K562 (cell line): ENCODE measurements around the gene DTNA. TPM values are rescaled to one million over a fixed set of nuclear protein-coding genes. Genes with fewer than 3 reads are reported as not detected.

Experiments used
- ATAC-seq: fragments of 200-7000 bp; cut with Tn5 transposase; 3 replicates; pipeline ENCODE4 v1.9.1; 2020; ENCODE audit warnings: moderate library complexity
- BruUV-seq: library from RNA; stranded (reverse); fragments of 400-500 nt; replicated peaks from 2 replicates; lab custom pipeline; 2021; lab: Mats Ljungman, UMichigan
- CTCF ChIA-PET: fragments of 300-600 bp; formaldehyde crosslinking; extraction: SDS; loops from one replicate; lab custom pipeline; 2021; ENCODE audit warnings: low intra/inter-chr PET ratio; lab: Yijun Ruan, JAX
- POLR2A ChIA-PET: fragments of 300-600, 350-650 bp; sonication (Branson Sonifier 250); formaldehyde crosslinking; extraction: SDS; loops from one replicate; lab custom pipeline; 2021; ENCODE audit warnings: antibody characterized with exemption, inconsistent platforms; lab: Yijun Ruan, JAX
- DNase-seq, 4 experiments: peaks; one replicate each; pipeline versions ENCODE4 v3.0.0 to v3.0.0-alpha.2; 2011 to 2018; ENCODE audit warnings: low spot score in 3 of 4, mixed read lengths in 3 of 4; ENCODE audit errors: extremely low read depth in 1 of 4
- FAIRE-seq: peaks from 2 replicates; lab custom pipeline; 2011; peaks lifted over from hg19 to GRCh38; lab: Jason Lieb, UNC
- H2AFZ ChIP-seq: 2 replicates; pipeline ENCODE4 v1.6.0; 2011; ENCODE audit warnings: low read depth, low read length, control low read depth, inconsistent platforms
- H3K27ac ChIP-seq: fragments of 200-600 bp; 3 replicates; pipeline ENCODE4 v1.8.0; 2011; ENCODE audit warnings: low read depth, mild to moderate bottlenecking, control low read depth, inconsistent platforms, low read length, moderate library complexity, mixed read lengths; ENCODE audit errors: extremely low read depth
- H3K27me3 ChIP-seq, 2 experiments: fragments of 300-600 bp in 1 of 2; 2 replicates in 1 of 2; 3 replicates in 1 of 2; pipeline versions ENCODE4 v1.6.0 to v1.8.0; 2011; ENCODE audit warnings: inconsistent platforms in 2 of 2, low read length in 2 of 2, mild to moderate bottlenecking in 1 of 2, mixed read lengths in 1 of 2, moderate library complexity in 1 of 2; ENCODE audit not compliant: control insufficient read depth in 2 of 2, insufficient read depth in 2 of 2
- H3K36me3 ChIP-seq: fragments of 300-600 bp; 3 replicates; pipeline ENCODE4 v1.8.0; 2011; ENCODE audit warnings: mild to moderate bottlenecking, low read length, inconsistent platforms; ENCODE audit not compliant: control insufficient read depth, insufficient read depth
- H3K4me1 ChIP-seq, 2 experiments: fragments of 200-600 bp in 1 of 2; replicated peaks in 1 of 2; 2 replicates in 1 of 2; 3 replicates in 1 of 2; pipeline versions ENCODE4 v1.5.1 to v1.8.0; 2011; ENCODE audit warnings: inconsistent platforms in 2 of 2, low read length in 2 of 2, mild to moderate bottlenecking in 1 of 2, mixed read lengths in 1 of 2, moderate library complexity in 1 of 2; ENCODE audit not compliant: control insufficient read depth in 2 of 2, insufficient read depth in 2 of 2
- H3K4me2 ChIP-seq: 2 replicates; pipeline ENCODE4 v1.6.1; 2011; ENCODE audit warnings: low read length, control low read depth, inconsistent platforms, mixed read lengths; ENCODE audit not compliant: insufficient read depth
- H3K4me3 ChIP-seq: fragments of 200-600 bp; sonication (generic), shearing (Covaris generic); 2 replicates; pipeline ENCODE4 v1.5.1; 2016; ENCODE audit warnings: control low read depth, inconsistent platforms
- H3K79me2 ChIP-seq: fragments of 200-600 bp; 3 replicates; pipeline ENCODE4 v1.8.0; 2011; ENCODE audit warnings: low read length, inconsistent platforms; ENCODE audit not compliant: control insufficient read depth, insufficient read depth
- H3K9ac ChIP-seq, 2 experiments: 2 replicates each; pipeline versions ENCODE4 v1.6.0 to v1.6.1; 2011; ENCODE audit warnings: low read depth in 2 of 2, low read length in 2 of 2, control low read depth in 1 of 2, inconsistent platforms in 1 of 2, mild to moderate bottlenecking in 1 of 2, mixed read lengths in 1 of 2; ENCODE audit not compliant: insufficient read depth in 1 of 2
- H3K9me1 ChIP-seq: one replicate; pipeline ENCODE4 v1.6.0; 2011; ENCODE audit warnings: inconsistent platforms, mild to moderate bottlenecking, low read length, moderate library complexity; ENCODE audit not compliant: control insufficient read depth, insufficient read depth
- H3K9me3 ChIP-seq: replicated peaks from 2 replicates; pipeline ENCODE4 v1.5.1; 2011; ENCODE audit warnings: low read depth, low read length, inconsistent platforms; ENCODE audit not compliant: control insufficient read depth, insufficient read depth
- H4K20me1 ChIP-seq: replicated peaks from 2 replicates; pipeline ENCODE4 v1.6.1; 2011; ENCODE audit warnings: low read length, inconsistent platforms, mixed read lengths; ENCODE audit not compliant: control insufficient read depth, insufficient read depth
- CTCF ChIP-seq, 3 experiments: IDR thresholded peaks in 2 of 3; conservative IDR thresholded peaks in 1 of 3; 2 replicates each; pipeline ENCODE4 v1.5.1; 2011 to 2012; ENCODE audit warnings: low read length in 3 of 3, mild to moderate bottlenecking in 3 of 3, control low read depth in 2 of 3, improper control_type of control experiment in 1 of 3, inconsistent platforms in 1 of 3, low read depth in 1 of 3, mixed read lengths in 1 of 3, moderate library complexity in 1 of 3; ENCODE audit not compliant: insufficient read depth in 2 of 3
- GTF2F1 ChIP-seq: IDR thresholded peaks from 2 replicates; pipeline ENCODE4 v1.6.1; 2011; ENCODE audit warnings: low read depth, low read length, improper control_type of control experiment
- RAD21 ChIP-seq, 2 experiments: fragments of 250-450 bp in 1 of 2; fragments of 450-650 bp in 1 of 2; sonication (Bioruptor Pico) in 1 of 2; formaldehyde crosslinking in 1 of 2; IDR thresholded peaks in 1 of 2; conservative IDR thresholded peaks in 1 of 2; 2 replicates each; pipeline versions ENCODE4 v1.4.0 to v1.8.0; 2020 to 2022; ENCODE audit warnings: mild to moderate bottlenecking in 2 of 2, moderate library complexity in 1 of 2
- WGBS: fragments of 100-300 bp; shearing (Covaris generic); methylation state at CpG from one replicate; pipeline ENCODE4 v1.1.6; 2016; ENCODE audit warnings: low coverage, mixed read lengths; ENCODE audit not compliant: insufficient coverage; ENCODE audit errors: missing lambda C conversion rate; 5-methylcytosine and 5-hydroxymethylcytosine counted together
- in situ Hi-C: fragments of 300-500 bp; cut with MboI; formaldehyde crosslinking; loops from 4 replicates; pipeline ENCODE4 v1.15.0; 2018; ENCODE audit warnings: inconsistent platforms, mixed read lengths
- intact Hi-C: fragments of 100-400 bp; cut with micrococcal nuclease; formaldehyde crosslinking; loops from 2 replicates; pipeline ENCODE4 v1.14.2; 2022
- polyA plus RNA-seq, 8 experiments: library from polyadenylated mRNA; depleted of rRNA in 4 of 8; stranded (reverse) in 5 of 8; unstranded in 3 of 8; fragments of >200 nt; fragmentation: Nextera tagmentation in 2 of 8; fragmentation: Illumina TruSeq in 1 of 8; extraction: Ambion mirVana in 2 of 8; extraction: Trizol in 1 of 8; gene quantifications; 2 replicates each; pipeline versions ENCODE4 v1.2.1 to v1.2.3, GENCODE V29; 2011 to 2014; ENCODE audit warnings: inconsistent platforms in 1 of 8, missing spikeins in 1 of 8
- total RNA-seq, 7 experiments: library from RNA; depleted of rRNA in 6 of 7; stranded (reverse); fragments of >200 nt in 6 of 7; fragmentation: Illumina TruSeq in 2 of 7; extraction: Trizol in 2 of 7; gene quantifications; 2 replicates each; pipeline versions ENCODE4 v1.2.1 to v1.2.3, GENCODE V29; 2011 to 2021; ENCODE audit warnings: low replicate concordance in 1 of 7

Gene DTNA
- total and polyA plus RNA-seq, 9 of the 15 experiments (the other 6 are each of a cell fraction or from before 2014, with no cell fraction given): 0.07 to 2.4 (median 0.22) TPM; not detected in 2

GRCh38 chr18:34880882-34881834 lies 171.1 kb downstream of the DTNA start:
- in situ Hi-C loops: no loop called here
- DNase-seq (no peak), FAIRE-seq (no peak), ATAC-seq (0 out of 3 replicates have a peak, but pooled peaks have one; percentile 28)
- Histone ChIP-seq H3K79me2 (no peaks in the 10 kb centered on the region), H2AFZ (no peak overlapping the region), H3K9me1 (no peaks in the 10 kb centered on the region), H4K20me1 (no peaks in the 10 kb centered on the region), H3K36me3 (no peaks in the 10 kb centered on the region), H3K4me1 (no peaks in the 10 kb centered on the region), H3K27ac (no peak overlapping the region), H3K4me3 (no peak overlapping the region), H3K9ac (no peak overlapping the region), H3K4me2 (no peak overlapping the region), H3K27me3 (no peaks in the 10 kb centered on the region), H3K9me3 (no peaks in the 10 kb centered on the region)
- no TSS peak for BruUV-seq
- intact Hi-C loops: no loop called here
- ChIA-PET POLR2A (interaction anchor here (0.7 kb wide), 2 partner anchors 286 to 539 kb away, joined by 3 to 5 read pairs; no protein-coding TSS in a partner anchor), CTCF (interaction anchor here (0.7 kb wide), 1 partner anchor 441 kb away, joined by 3 read pairs; no protein-coding TSS in a partner anchor)
- WGBS: 0% methylated on average over 3 of the region's 3 CpGs
- peak in 1 of 3 experiments; percentile 31; a peak in 1 of 6 replicates for TF ChIP-seq CTCF (IDR thresholded peaks at IDR 0.05 in 2 of 3, conservative IDR thresholded peaks at IDR 0.05 in 1 of 3; ENCODE audit: insufficient read depth in 2 of 3, low read depth in 1 of 3, low read length in 3 of 3)
- TF ChIP-seq GTF2F1: no peak
- peak; percentile 28 to 57; a peak in 3 of 4 replicates for TF ChIP-seq RAD21 (CRISPR knock-in tag; conservative IDR thresholded peaks at IDR 0.05 in 1 of 2, IDR thresholded peaks at IDR 0.05 in 1 of 2)
